Endothelial cell of umbilical vein (primary cell): ENCODE measurements around the gene VAC14.

Experiments
- CTCF ChIP-seq, 2 donors: IDR thresholded peaks; 1 replicate in 1 of 2; 2 replicates in 1 of 2; pipeline ENCODE4 v1.5.1; 2011; ENCODE audit warnings: low read length in 2 of 2, mild to moderate bottlenecking in 2 of 2, moderate library complexity in 2 of 2, control low read depth in 1 of 2, inconsistent platforms in 1 of 2, low read depth in 1 of 2; ENCODE audit not compliant: insufficient read depth in 1 of 2; ENCODE audit errors: extremely low read depth in 1 of 2
- EZH2 ChIP-seq: IDR thresholded peaks from 2 replicates; pipeline ENCODE4 v1.6.1; 2012; ENCODE audit warnings: borderline replicate concordance, low read depth, mild to moderate bottlenecking, moderate library complexity, low read length, inconsistent platforms; ENCODE audit not compliant: severe bottlenecking
- POLR2A ChIP-seq: IDR thresholded peaks from 2 replicates; pipeline ENCODE4 v1.6.1; 2012; ENCODE audit warnings: low read depth, mild to moderate bottlenecking, control low read depth, low read length
- POLR2AphosphoS5 ChIP-seq: IDR thresholded peaks from 2 replicates; pipeline ENCODE4 v1.6.1; 2012; ENCODE audit warnings: low read depth, mild to moderate bottlenecking, control low read depth, low read length, moderate library complexity; ENCODE audit not compliant: insufficient read depth

- TF ChIP-seq CTCF (IDR thresholded peaks at IDR 0.05; ENCODE audit: extremely low read depth in 1 of 2, insufficient read depth in 1 of 2, low read depth in 1 of 2, low read length in 2 of 2) (no peak), EZH2 (no peak), POLR2A (no peak), POLR2AphosphoS5 (no peak)
Observed at GRCh38 chr16:70657956-70658355, 143.0 kb downstream of the VAC14 start.
